ENCODE data around the gene CLEC18A. TPM values are rescaled to one million over a fixed set of nuclear protein-coding genes. Genes with fewer than 3 reads are reported as not detected.
"Not testable (repeated sequence)": the region's sequence is repeated elsewhere in the genome, so short reads cannot be mapped to it uniquely, and the experiment has no call there.

CLEC18A gene
- polyA plus RNA-seq, 2 of the 4 experiments (the other 2 are of a cell fraction), result 0.23 TPM; not detected in 1

DNA sequence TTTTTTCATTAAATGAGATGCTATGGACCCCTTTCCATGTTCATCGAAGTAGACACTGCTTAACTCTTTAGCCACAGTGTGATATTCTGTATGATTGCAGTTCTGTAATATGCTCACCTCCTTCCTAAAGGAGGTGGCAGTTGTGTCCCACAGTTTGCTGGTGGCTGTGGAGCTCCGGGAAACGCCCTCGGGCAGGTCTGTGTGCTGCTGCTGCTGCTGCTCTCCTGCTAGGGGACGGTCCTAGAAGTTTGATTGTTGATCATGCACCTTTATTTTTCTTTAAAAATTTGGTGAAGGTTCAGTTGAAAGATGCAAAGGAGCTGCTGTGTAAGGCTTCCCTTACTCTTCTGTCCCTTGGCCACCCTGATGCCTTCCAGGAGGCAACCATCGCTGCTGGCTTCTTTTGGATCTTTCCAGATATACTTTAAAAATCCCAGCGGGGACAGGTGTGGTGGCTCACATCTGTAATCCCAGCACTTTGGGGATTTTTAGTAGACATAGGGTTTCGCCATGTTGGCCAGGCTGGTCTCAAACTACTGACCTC, 8.4 kb upstream of the CLEC18A start:
- TF ChIP-seq FOXS1 (CRISPR knock-in tag; IDR thresholded peaks at IDR 0.05) (no peak), CBX2 (IDR thresholded peaks at IDR 0.05; ENCODE audit: borderline replicate concordance, low read depth) (no peak), HDAC2 (IDR thresholded peaks at IDR 0.05) (no peak), NFE2L2 (conservative IDR thresholded peaks at IDR 0.05; ENCODE audit: low read length) (no peak), FOSL2 (IDR thresholded peaks at IDR 0.05) (no peak), FOSL2 (CRISPR knock-in tag; IDR thresholded peaks at IDR 0.05) (no peak), ESRRA (IDR thresholded peaks at IDR 0.05; ENCODE audit: borderline replicate concordance, low read length) (no peak), BHLHE40 (IDR thresholded peaks at IDR 0.05; ENCODE audit: low read depth, low read length) (no peak), RARB (CRISPR knock-in tag; IDR thresholded peaks at IDR 0.05) (no peak), EP300 (IDR thresholded peaks at IDR 0.05) (no peak)
- TF ChIP-seq, protein P1, sequence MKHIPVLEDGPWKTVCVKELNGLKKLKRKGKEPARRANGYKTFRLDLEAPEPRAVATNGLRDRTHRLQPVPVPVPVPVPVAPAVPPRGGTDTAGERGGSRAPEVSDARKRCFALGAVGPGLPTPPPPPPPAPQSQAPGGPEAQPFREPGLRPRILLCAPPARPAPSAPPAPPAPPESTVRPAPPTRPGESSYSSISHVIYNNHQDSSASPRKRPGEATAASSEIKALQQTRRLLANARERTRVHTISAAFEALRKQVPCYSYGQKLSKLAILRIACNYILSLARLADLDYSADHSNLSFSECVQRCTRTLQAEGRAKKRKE (CRISPR knock-in tag; IDR thresholded peaks at IDR 0.05; ENCODE audit: low read depth), result no peak
- TF ChIP-seq, protein P2, sequence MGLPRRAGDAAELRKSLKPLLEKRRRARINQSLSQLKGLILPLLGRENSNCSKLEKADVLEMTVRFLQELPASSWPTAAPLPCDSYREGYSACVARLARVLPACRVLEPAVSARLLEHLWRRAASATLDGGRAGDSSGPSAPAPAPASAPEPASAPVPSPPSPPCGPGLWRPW (IDR thresholded peaks at IDR 0.05), result no peak
- TF ChIP-seq, protein P3, sequence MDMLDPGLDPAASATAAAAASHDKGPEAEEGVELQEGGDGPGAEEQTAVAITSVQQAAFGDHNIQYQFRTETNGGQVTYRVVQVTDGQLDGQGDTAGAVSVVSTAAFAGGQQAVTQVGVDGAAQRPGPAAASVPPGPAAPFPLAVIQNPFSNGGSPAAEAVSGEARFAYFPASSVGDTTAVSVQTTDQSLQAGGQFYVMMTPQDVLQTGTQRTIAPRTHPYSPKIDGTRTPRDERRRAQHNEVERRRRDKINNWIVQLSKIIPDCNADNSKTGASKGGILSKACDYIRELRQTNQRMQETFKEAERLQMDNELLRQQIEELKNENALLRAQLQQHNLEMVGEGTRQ (IDR thresholded peaks at IDR 0.05), result no peak
- Histone ChIP-seq H3K9me3 (no peaks in the 10 kb centered on the region), H3K27ac (no peak overlapping the region), H3K4me2 (no peak overlapping the region), H3K4me1 (no peaks in the 10 kb centered on the region), H3K4me3 (no peak overlapping the region)
- 84% methylated on average over 8 of the region's 8 CpGs for WGBS (ENCODE audit: missing lambda C conversion rate)
- ATAC-seq (no peak), DNase-seq (ENCODE audit: low read depth in 1 of 2, low spot score in 1 of 2) (no peak), FAIRE-seq (no peak)
- ChIA-PET CTCF (interaction anchor here (6.5 kb wide), 1 partner anchor 13 kb away, joined by 55 read pairs; no protein-coding TSS in a partner anchor), POLR2A (no interaction called here)

DNA sequence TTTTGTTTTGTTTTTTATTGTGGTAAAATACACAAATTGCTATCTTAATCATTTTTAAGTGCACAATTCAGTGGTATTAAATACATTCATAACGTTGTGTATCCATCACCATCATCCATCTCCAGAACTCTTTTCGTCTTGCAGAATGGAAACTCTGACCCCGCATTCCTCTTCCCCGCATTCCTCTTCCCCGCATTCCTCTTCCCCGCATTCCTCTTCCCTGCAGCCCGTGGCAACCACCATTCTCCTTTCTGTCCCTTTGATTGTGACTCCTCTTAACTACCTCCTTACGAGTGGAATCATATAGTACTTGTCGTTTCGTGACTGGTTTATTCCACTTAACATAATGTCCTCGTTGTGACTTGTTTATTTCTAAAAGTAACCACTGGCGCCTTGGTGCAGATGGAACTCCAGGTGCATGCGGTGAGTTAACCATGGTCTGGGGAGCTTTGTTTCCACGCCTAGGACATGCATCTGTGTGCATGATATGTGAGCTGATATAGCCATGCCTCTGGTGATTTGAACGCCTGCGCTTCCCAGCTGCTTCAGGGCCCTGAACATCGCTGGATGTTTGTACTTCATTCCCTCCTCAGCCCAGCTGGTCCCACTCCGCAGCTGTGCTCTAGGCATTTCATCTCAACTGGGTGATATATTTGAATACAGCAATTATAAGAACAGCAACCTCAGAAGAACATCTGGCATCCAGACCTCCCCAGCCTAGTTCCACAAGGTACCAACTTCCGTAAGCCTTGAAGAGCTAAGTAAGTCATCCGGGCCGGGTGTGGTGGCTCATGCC, 7.7 kb upstream of the CLEC18A start:
- FAIRE-seq; ATAC-seq; H3K4me2 ChIP-seq; H3K27ac ChIP-seq; H3K4me1 ChIP-seq; H3K9me3 ChIP-seq; DNase-seq (ENCODE audit: low read depth in 1 of 2, low spot score in 1 of 2); H3K4me3 ChIP-seq; POLR2A ChIA-PET: not testable (repeated sequence)
- 89% methylated on average over 14 of the region's 21 CpGs for WGBS (ENCODE audit: missing lambda C conversion rate)
- CTCF ChIA-PET, result interaction anchor here (6.5 kb wide), 1 partner anchor 14 kb away, joined by 55 read pairs; no protein-coding TSS in a partner anchor

DNA sequence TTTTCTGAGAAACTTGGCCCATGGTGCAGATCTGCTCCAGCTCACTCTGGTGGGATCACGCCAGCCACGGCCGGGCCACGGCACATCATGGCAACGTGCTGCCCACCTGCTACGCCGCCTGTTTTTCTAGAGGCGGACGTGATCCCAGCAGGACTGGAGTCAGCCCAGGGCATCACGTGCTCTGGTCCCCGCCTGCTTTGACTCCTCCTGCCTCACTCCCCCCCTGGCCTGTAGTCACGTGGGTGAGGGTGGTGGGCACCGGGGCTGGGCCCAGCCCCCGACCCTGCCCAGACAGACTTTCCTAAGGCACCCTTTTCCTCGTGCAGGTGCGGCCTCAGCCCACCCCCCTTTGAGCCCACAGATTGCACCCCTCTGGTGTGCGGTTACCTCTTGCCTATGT, 723 bp upstream of the CLEC18A start:
- no CpG with 5 or more reads among the region's 17 CpGs for WGBS (ENCODE audit: missing lambda C conversion rate)

DNA sequence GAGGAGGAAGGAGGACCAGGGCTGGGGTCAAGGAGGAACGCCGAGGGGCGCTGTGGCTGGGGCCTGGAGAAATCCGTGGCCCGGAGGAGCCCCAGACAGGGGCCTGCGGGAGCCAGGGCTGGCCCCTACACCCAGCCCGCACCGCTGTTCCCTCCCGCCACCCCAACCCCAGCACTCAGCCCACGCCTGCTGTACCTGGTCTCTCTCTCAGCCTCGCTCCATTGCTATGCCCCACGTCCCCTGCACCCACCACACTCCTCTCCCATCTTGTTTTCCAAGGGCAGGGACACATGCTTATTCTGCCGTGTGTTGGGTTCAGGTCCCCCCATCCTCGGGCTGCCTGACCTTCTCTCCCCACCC, 518 bp downstream of the CLEC18A start:
- POLR2A ChIA-PET; DNase-seq (ENCODE audit: low read depth in 1 of 2, low spot score in 1 of 2); H3K4me3 ChIP-seq; CTCF ChIA-PET; H3K4me2 ChIP-seq; FAIRE-seq; H3K27ac ChIP-seq; H3K9me3 ChIP-seq; H3K4me1 ChIP-seq: not testable (repeated sequence)
- ATAC-seq, result peak; percentile 35 to 42; a peak in 5 of 6 replicates
- no CpG with 5 or more reads among the region's 14 CpGs for WGBS (ENCODE audit: missing lambda C conversion rate)

More for the DNA sequence above, 723 bp upstream of the CLEC18A start:
- H3K4me3 ChIP-seq; H3K4me2 ChIP-seq; FAIRE-seq; CTCF ChIA-PET; H3K4me1 ChIP-seq; POLR2A ChIA-PET; DNase-seq (ENCODE audit: low read depth in 1 of 2, low spot score in 1 of 2); H3K9me3 ChIP-seq; H3K27ac ChIP-seq: not testable (repeated sequence)
- peak in 1 of 2 experiments; percentile 6; a peak in 1 of 6 replicates for ATAC-seq

DNA sequence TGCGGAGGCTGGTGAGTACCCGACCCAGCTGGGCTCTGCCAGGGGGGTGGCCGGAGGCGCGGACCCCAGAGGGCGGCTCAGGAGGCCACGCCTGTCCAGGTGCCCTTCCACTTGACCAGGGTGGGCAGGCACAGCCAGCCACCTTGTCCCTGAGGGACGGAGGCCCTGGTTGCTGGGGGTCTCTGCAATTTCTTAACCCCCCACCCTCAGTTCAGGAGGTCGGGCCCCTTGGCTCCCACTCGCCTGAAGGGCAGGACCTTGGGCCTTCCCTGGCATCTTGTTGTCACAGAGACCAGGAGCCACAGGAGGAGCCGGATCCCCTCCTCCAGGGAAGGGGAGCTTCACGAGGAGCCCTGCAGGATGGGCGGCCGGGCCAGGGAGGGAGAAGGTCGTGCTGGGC, 982 bp downstream of the CLEC18A start:
- ATAC-seq; H3K4me3 ChIP-seq; FAIRE-seq; H3K4me2 ChIP-seq; H3K9me3 ChIP-seq; H3K27ac ChIP-seq; H3K4me1 ChIP-seq; POLR2A ChIA-PET; DNase-seq (ENCODE audit: low read depth in 1 of 2, low spot score in 1 of 2); CTCF ChIA-PET: not testable (repeated sequence)
- 100% methylated on average over 2 of the region's 15 CpGs for WGBS (ENCODE audit: missing lambda C conversion rate)

DNA sequence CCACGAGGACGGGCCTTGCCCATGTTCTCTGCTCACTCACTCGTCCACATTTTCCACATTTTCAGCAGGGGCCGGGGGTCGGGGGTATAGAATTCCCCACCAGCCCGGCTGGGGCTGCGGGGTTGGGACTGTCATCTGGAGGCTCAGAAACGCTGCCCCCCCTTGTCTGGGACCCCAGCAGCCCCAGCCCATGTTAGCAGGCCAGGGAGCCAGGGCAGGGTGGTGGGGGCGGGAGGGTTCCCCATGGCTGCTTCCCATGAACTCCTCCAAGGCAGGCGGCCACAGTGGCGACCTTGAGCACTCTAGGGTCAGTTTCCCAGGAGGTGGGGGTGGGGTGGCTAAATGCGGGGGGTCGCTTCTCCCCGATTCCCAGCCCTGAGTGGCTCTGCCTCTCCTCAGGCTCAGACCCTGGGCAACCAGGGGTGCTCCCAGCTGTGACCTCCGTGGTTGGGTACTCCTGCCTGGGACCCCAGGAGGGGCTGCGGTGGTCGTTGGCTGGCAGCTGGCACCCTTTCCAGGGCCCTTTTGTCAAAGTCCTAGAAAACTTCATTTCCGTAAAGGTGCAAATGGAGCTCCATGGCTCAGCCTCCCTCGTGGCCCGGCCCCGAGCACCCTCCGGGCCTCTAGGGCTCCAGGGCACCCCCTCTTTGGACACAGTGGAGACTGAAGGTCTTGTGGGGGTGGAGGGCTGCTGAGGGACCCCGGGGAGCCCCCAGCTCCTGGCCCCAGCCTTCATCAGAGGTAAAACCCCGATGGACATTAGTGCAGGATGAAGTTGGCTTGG, 1.6 kb downstream of the CLEC18A start:
- H3K4me2 ChIP-seq; ATAC-seq; DNase-seq (ENCODE audit: low read depth in 1 of 2, low spot score in 1 of 2); H3K4me1 ChIP-seq; H3K4me3 ChIP-seq; CTCF ChIA-PET; H3K27ac ChIP-seq; H3K9me3 ChIP-seq; FAIRE-seq; POLR2A ChIA-PET: not testable (repeated sequence)
- WGBS (ENCODE audit: missing lambda C conversion rate), result 80% methylated on average over 9 of the region's 24 CpGs

DNA sequence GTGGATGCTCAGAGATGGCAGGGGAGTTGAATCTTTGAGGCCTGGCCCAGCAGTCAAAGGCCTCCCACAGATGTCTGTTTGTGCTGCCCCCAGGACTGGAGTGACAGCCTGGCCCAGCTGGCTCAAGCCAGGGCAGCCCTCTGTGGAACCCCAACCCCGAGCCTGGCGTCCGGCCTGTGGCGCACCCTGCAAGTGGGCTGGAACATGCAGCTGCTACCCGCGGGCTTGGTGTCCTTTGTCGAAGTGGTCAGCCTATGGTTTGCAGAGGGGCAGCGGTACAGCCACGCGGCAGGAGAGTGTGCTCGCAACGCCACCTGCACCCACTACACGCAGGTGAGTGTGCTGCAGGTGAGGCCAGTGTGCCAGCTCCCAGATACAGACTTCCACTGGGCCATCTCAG, 3.1 kb downstream of the CLEC18A start:
- H3K4me1 ChIP-seq; FAIRE-seq; CTCF ChIA-PET; H3K27ac ChIP-seq; H3K9me3 ChIP-seq; H3K4me3 ChIP-seq; DNase-seq (ENCODE audit: low read depth in 1 of 2, low spot score in 1 of 2); POLR2A ChIA-PET; H3K4me2 ChIP-seq; ATAC-seq: not testable (repeated sequence)
- WGBS (ENCODE audit: missing lambda C conversion rate), result 97% methylated on average over 9 of the region's 13 CpGs

DNA sequence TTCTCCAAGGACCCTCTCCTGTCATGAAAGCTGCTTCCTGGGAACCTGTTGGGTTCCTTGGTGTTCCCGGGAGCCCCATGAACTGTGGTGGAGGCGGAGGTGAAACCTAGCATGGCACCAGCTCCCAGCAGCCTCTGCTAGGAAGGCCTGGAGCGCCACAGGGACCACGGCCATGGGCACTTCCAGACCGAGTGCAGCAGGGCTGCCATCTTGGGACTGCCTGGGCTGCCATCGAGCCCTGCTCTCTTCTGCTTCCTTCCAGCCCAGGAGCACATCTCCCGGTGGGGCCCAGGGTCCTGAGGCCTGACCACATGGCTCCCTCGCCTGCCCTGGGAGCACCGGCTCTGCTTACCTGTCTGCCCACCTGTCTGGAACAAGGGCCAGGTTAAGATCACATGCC, 12.2 kb downstream of the CLEC18A start:
- no CpG with 5 or more reads among the region's 9 CpGs for WGBS (ENCODE audit: missing lambda C conversion rate)
- DNase-seq (ENCODE audit: low read depth in 1 of 2, low spot score in 1 of 2); H3K4me2 ChIP-seq; ATAC-seq; H3K27ac ChIP-seq; CTCF ChIA-PET; H3K4me1 ChIP-seq; H3K4me3 ChIP-seq; FAIRE-seq; H3K9me3 ChIP-seq; POLR2A ChIA-PET: not testable (repeated sequence)
